ENCODE results near the gene RNF227.

The RNF227 gene

DNA sequence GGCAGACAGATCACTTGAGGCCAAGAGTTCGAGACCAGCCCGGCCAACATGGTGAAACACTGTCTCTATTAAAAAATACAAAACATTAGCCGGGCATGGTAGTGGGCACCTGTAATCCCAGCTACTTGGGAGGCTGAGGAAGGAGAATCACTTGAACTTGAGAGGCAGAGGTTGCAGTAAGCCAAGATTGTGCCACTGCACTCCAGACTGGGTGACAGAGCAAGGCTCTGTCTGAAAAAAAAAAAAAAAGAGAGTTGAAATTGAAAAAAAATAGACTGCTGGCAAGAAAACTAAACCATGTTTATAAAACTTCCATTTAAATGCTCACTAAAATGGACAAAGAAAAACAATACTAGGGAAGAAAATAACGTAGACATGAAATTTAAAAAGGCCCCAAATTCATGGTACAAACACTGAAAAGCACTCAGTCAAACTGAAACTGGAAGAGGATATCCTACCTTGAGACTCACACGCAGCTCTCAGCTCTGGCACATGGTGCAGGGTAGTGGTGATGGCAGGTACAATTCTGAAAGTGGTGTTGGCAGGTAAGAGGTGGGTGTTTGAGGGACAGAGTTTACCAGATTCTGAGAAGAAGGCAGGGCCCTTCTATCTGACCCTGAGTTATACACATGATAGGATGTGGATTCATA, 35.2 kb upstream of the RNF227 start:
- H3K27ac Mint-ChIP-seq = no peak overlapping the region
- H3K36me3 Mint-ChIP-seq (ENCODE audit: low read depth) = peaks cover 43% of the 10 kb centered on the region
- H3K9me3 Mint-ChIP-seq = no peaks in the 10 kb centered on the region
- H3K27me3 Mint-ChIP-seq (ENCODE audit: low read depth) = no peaks in the 10 kb centered on the region
- H3K4me3 Mint-ChIP-seq = no peak overlapping the region
- TF ChIP-seq, protein P1, sequence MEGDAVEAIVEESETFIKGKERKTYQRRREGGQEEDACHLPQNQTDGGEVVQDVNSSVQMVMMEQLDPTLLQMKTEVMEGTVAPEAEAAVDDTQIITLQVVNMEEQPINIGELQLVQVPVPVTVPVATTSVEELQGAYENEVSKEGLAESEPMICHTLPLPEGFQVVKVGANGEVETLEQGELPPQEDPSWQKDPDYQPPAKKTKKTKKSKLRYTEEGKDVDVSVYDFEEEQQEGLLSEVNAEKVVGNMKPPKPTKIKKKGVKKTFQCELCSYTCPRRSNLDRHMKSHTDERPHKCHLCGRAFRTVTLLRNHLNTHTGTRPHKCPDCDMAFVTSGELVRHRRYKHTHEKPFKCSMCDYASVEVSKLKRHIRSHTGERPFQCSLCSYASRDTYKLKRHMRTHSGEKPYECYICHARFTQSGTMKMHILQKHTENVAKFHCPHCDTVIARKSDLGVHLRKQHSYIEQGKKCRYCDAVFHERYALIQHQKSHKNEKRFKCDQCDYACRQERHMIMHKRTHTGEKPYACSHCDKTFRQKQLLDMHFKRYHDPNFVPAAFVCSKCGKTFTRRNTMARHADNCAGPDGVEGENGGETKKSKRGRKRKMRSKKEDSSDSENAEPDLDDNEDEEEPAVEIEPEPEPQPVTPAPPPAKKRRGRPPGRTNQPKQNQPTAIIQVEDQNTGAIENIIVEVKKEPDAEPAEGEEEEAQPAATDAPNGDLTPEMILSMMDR (IDR thresholded peaks at IDR 0.05; ENCODE audit: unreplicated experiment in 3 of 3) = no peak
- peaks cover 6% of the 10 kb centered on the region for H3K4me1 Mint-ChIP-seq

DNA sequence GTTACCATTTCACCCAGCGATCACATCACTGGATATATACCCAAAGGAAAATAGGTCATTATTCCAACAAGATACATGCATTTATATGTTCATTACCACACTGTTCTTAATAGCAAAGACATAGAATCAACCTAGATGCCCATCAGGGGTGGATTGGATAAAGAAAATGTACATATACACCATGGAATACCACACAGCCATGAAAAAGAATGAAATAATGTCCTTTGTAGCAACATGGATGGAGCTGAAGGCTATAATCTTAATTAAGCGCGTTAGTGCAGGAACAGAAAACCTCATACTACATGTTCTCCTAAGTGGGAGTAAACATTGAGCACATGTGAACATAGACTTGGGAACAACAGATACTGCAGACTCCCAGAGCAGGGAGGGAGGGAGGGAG, 34.5 kb upstream of the RNF227 start:
- TF ChIP-seq, protein P1 (IDR thresholded peaks at IDR 0.05; ENCODE audit: unreplicated experiment in 3 of 3) = no peak
- no peak overlapping the region for H3K4me3 Mint-ChIP-seq
- H3K4me1 Mint-ChIP-seq = no peaks in the 10 kb centered on the region
- no peak overlapping the region for H3K27ac Mint-ChIP-seq
- no peaks in the 10 kb centered on the region for H3K9me3 Mint-ChIP-seq
- no peaks in the 10 kb centered on the region for H3K27me3 Mint-ChIP-seq (ENCODE audit: low read depth)
- peaks cover 48% of the 10 kb centered on the region for H3K36me3 Mint-ChIP-seq (ENCODE audit: low read depth)

DNA sequence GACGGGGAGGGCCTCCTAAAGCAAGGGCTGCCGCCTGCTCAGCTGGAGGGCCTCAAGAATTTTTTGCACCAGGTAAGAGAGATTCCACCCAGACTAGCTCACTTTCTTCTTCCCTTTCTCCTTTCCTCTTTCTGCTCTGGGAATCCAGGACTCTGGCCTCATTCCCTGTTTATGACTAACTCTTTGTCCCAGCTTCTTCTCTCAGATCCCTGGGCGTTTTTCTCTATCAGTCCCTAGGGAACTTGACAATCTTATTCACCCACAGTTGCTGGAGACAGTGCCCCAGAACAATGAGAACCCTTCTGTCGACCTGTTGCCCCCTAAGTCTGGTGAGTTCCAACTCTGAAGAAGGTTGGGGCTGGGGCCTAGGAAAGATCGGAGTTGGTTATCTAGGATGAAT, 31.6 kb upstream of the RNF227 start:
- no peak overlapping the region for H3K4me3 Mint-ChIP-seq
- TF ChIP-seq, protein P1 (IDR thresholded peaks at IDR 0.05; ENCODE audit: unreplicated experiment in 3 of 3) = no peak

DNA sequence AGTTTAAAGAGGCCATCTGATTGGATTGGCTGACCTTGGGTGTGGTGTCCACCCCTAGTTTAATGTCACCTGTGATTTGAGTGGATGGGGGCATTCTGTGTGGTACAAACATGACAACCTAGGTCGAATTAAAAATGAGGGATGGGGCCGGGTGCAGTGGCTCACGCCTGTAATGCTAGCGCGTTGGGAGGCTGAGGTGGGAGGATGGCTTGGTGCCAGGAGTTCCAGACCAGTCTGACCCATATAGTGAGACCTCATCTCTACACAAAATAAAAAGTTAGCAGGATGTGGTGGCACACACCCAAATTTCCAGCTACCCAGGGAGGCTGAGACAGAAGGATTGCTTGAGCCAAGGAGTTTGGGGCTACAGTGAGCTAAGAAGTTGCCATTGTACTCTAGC, 30.4 kb upstream of the RNF227 start:
- TF ChIP-seq, protein P1 (IDR thresholded peaks at IDR 0.05; ENCODE audit: unreplicated experiment in 3 of 3) = no peak
- H3K4me1 Mint-ChIP-seq = peaks cover 5% of the 10 kb centered on the region
- H3K27me3 Mint-ChIP-seq (ENCODE audit: low read depth) = no peaks in the 10 kb centered on the region
- no peaks in the 10 kb centered on the region for H3K9me3 Mint-ChIP-seq
- peaks cover 74% of the 10 kb centered on the region for H3K36me3 Mint-ChIP-seq (ENCODE audit: low read depth)
- H3K27ac Mint-ChIP-seq = no peak overlapping the region
- no peak overlapping the region for H3K4me3 Mint-ChIP-seq

More for the DNA sequence above, 31.6 kb upstream of the RNF227 start:
- H3K9me3 Mint-ChIP-seq = no peaks in the 10 kb centered on the region
- peaks cover 73% of the 10 kb centered on the region for H3K36me3 Mint-ChIP-seq (ENCODE audit: low read depth)
- H3K4me1 Mint-ChIP-seq = peaks cover 5% of the 10 kb centered on the region
- no peak overlapping the region for H3K27ac Mint-ChIP-seq
- no peaks in the 10 kb centered on the region for H3K27me3 Mint-ChIP-seq (ENCODE audit: low read depth)

DNA sequence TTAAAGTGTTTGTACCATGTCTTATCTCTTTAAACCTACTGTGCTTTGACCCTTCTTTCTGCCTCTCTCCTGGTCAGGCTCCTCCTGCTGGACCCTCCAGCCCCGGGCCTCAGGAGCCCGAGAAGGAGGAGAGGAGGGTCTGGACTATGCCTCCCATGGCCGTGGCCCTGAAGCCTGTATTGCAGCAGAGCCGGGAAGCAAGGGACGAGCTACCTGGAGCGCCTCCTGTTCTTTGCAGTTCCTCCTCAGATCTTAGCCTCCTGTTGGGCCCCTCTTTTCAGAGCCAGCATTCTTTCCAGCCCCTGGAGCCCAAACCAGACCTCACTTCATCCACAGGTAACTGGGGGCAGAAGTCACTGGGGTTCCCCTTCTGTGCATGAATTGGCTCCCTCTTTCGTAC, 29.6 kb upstream of the RNF227 start:
- H3K9me3 Mint-ChIP-seq = no peaks in the 10 kb centered on the region
- peaks cover 5% of the 10 kb centered on the region for H3K4me1 Mint-ChIP-seq

More for the DNA sequence above, 29.6 kb upstream of the RNF227 start:
- Mint-ChIP-seq H3K27ac (no peak overlapping the region), H3K4me3 (no peak overlapping the region), H3K27me3 (ENCODE audit: low read depth) (no peaks in the 10 kb centered on the region), H3K36me3 (ENCODE audit: low read depth) (peaks cover 80% of the 10 kb centered on the region)
- TF ChIP-seq, protein P1 (IDR thresholded peaks at IDR 0.05; ENCODE audit: unreplicated experiment in 3 of 3) = no peak
